Hematopoietic multipotent progenitor cell treated with erythropoietin and hydrocortisone succinate and interleukin-3 and kit ligand, for 4 days (in vitro differentiated cells): ENCODE data around the gene RYR2.
A peak's percentile ranks its signal among the peaks of the same experiment; 100 is the strongest.
"Not testable (repeated sequence)": the region's sequence is repeated elsewhere in the genome, so short reads cannot be mapped to it uniquely, and the experiment has no call there.

Source experiments
- DNase-seq: peaks from one replicate; pipeline ENCODE4 v3.0.0-alpha.2; 2015

The RYR2 gene

DNA sequence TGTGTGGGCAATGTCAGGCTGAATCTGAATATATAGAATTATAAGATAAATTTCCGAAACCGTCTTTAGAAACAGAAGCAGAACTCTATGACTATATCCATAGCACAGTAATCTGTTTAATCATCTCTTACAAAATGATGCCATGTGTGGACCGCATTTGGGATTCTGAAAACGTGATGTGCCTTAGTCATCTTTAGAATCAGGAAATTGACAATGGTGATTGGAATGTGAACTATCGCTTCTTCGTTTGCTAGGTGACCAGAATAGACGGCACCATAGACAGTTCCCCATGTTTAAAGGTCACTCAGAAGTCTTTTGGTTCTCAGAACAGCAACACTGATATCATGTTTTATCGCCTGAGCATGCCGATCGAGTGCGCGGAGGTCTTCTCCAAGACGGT is 548.4 kb downstream of the RYR2 start:
- DNase-seq = no peak

DNA sequence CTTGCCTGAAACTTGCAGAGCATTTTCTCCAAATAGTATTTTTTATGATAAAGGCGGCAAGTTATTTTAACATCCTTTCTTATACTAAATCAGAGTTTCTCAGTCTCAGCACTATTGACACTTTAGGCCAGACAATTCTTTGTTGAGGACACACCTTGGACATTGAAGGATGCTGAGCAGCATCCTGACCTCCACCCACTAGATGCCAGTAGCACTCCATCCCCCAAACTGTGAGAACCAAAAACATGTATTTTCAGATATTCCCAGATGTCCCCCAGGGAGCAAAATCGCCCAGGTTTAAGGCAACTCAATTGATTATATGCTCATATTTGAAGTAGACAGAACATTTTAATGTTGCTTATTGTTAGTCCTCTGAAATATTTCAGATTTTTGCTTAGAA is 549.4 kb downstream of the RYR2 start:
- no peak for DNase-seq

DNA sequence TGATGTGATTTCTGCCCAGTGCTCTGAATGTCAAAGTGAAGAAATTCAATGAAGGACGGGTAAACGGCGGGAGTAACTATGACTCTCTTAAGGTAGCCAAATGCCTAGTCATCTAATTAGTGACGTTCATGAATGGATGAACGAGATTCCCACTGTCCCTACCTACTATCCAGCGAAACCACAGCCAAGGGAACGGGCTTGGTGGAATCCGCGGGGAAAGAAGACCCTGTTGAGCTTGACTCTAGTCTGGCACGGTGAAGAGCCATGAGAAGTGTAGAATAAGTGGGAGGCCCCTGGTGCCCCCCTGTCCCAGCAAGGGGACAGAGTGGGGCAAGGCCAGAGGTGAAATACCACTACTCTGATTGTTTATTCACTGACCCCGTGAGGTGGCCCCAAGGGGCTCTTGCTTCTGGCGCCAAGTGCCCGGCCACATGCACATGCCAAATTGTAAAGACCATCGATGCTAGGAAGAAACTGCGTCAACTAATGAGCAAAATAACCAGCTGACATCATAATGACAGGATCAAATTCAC is 561.1 kb downstream of the RYR2 start:
- not testable (repeated sequence) for DNase-seq

DNA sequence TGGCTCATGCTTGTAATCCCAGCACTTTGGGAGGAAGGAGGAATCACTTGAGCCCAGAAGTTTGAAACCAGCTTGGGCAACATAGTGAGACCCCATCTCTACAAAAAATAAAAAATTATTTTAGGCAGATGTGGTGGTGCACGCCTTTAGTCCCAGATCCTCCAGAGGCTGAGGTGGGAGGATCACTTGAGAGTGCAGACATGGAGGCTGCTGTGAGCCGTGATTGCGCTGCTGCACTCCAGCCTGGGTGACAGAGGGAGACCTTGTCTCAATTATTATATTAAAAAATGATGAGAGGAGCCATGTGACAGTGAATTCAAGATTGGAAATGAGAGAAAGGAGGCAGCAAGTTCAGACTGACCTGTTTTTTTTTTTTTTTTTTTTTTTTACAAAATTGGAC is 566.4 kb downstream of the RYR2 start:
- no peak for DNase-seq

DNA sequence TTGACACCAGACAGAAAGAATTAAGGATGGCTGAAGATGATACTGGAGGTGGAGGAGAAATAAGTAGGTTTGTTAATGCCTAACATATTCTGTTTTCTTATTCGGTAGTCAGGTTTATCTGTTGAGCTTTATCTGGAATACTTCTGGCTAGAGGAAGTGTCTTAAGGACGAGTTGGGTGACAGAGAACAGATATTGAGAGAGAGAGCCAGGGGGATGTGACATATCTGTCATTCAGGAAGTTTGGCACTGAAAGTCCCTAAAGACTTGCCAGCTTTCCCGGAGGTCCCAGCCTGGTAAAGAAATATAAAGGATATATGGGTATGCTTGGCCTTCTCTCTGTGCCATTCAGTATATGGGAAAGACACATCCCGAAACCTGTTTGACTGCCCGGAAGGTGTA is 568.2 kb downstream of the RYR2 start:
- no peak for DNase-seq

DNA sequence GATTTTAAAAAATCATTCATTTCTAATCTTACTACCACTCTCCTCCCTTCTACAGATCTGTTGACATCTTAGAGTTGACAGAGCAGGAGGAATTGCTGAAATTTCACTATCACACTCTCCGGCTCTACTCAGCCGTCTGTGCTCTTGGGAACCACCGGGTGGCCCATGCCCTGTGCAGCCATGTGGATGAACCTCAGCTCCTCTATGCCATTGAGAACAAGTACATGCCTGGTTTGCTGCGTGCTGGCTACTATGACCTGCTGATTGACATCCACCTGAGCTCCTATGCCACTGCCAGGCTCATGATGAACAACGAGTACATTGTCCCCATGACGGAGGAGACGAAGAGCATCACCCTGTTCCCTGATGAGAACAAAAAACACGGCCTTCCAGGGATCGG is 572.0 kb downstream of the RYR2 start:
- no peak for DNase-seq

DNA sequence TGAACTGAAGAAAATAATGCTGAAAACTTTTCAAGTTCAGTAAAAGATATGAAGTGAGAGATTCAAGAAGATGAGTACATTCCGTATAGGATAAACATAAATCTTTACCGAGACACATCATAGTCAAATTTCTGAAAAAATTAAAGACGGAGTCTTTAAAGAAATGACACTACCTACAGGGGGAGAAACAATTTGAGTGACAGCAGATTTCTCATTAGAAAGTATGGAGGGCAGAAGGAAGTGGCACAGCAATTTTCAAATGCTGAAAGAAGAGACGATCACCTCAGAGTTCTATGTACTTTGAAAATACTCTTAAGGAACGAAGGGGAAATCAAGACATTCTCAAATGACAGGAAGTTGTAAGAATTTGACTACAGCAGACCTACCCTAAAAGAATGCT is 577.6 kb downstream of the RYR2 start:
- no peak for DNase-seq

DNA sequence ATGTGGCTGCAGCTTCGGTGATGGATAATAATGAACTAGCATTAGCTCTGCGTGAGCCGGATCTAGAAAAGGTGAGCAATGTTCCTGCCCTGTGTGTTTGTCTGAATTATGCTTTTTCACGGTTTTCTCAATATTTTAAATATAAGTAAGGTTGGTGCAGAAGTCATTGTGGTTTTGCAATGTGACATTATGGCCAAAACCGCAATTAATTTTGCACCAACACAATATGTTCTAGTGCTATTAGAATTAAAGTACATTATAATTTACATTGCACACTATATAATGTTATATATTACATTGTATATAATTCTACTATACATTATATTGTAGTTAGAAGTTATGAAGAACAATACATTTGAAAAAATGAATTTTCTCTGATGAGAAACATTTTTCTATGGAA is 592.9 kb downstream of the RYR2 start:
- DNase-seq = no peak

DNA sequence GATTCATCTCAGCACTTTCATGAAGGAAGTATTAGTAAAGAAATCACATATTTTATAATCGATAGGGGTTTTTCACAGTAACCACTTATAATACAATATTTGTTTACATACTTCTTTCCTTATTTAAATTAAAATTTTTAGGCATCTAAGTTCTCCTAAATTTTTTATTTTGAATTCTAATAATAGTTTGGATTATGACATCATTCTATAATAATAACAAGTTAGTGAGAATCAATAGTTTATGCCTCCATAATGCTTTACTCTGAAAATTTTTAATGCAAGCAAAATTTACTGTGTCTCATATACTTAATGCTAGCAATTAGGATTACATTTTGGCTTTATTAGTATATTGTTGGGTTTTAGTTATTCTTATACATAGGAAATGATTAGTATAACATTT is 596.6 kb downstream of the RYR2 start:
- DNase-seq = no peak

DNA sequence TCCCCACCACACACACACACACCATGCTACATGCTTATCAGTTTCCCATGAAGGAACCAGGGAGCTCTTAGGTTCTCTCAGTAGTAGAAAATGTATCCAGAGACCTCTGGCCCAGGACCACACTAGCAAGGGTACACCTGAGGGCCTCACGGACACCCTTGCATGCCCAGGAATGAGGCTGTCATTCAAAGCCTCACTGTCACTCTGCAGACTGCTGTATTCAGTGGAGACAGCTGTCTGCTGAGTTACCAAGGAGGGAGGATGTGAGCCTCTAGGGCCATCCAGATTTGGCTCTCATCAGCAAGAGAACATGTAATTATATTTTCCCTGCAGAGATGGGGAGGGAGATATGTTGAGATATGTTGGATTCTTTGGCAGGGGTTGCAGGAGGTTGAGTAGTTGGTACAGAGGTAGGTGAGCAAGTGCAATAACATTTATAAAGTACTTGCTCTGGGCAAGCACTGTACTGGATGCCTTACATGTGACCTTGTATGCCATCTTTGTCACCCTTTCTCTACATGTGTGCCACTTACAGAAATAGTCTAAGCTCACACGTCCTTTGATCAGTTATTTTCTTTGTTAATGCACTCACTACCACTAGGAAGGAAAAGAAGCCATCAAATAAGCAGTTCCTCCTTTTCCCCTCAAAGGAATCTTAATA is 598.2 kb downstream of the RYR2 start:
- no peak for DNase-seq

DNA sequence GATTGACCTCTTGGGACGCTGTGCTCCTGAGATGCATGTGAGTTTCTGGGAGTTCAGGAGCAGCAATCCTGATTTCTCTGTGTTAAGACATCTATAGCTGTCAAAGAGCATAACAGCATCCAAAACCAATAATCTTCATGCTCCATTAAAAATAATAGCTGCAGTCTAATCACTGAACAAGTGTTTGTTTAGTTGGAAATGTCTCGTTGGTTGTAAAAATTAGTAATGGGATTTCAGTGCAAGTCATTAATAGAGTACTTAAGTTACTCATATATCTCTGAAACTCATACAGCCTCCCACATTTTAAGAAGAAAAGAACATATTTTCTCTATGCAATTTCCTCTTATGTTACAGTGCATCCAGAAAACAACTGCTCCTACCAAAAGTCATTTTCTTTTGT is 599.0 kb downstream of the RYR2 start:
- no peak for DNase-seq

DNA sequence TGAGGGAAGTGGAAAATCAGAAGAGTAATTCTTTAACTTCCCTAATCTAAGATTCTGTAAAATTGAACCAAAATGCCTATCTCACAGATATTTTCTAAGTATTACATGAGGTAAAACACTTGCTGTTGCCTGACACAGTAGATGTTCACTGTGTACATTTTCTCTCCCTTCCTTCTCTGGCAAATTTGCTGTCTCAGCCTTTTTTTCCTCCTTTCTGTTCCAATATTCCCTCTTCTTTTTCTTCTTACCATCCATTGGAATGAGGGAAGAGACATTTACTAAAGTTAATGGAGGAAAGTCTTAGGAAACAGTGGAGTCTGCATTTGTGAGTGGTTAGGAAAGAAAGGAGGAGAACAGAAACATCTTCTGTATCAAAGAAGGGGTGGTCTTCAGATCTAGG is 608.8 kb downstream of the RYR2 start:
- no peak for DNase-seq

DNA sequence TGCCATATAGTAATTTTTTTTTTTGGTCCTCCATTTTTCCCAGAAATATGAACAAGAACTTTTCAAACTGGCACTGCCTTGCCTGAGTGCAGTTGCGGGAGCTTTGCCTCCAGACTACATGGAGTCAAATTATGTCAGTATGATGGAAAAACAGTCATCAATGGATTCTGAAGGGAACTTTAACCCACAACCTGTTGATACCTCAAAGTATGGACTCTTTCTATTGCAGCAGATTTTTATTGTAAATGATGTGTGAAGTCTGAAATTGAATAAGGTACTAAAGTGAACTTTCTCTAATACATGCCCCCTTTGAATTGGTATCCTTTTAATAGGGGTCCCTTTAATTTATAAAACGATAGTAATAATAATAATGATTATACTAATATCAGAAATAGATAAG is 613.8 kb downstream of the RYR2 start:
- DNase-seq = no peak

DNA sequence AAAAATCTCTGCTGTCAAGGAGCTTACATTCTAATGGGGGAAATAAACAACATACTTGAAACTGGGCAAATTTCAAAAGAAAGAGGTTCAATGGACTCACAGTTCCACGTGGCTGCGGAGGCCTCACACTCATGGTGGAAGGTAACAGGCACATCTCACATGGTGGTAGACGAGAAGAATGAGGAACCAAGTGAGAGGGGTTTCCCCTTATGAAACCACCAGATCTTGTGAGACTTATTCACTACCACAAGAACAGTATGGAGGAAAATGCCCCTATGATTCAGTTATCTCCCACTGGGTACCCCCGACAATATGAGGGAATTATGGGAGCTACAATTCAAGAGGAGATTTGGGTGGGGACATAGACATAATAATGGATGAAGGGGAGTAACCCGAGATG is 622.4 kb downstream of the RYR2 start:
- peak; percentile 4 for DNase-seq

DNA sequence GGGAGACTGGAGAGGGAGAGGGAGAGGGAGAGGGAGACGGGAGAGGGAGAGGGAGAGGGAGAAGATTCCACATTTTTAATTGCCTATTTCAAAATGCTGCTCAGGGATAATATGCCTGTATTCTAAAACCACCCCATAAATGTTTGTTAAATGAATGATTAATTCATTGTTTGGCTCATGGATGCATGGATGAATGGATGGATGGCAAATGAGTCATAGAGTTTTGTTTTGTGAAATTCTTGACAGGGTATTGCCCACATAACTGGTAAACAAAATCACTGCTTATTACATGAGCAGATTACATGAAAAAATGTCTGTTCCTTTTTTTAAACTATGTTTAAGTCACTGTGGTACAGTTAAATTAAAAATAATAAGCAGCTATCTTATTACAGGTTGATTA is 628.3 kb downstream of the RYR2 start:
- no peak for DNase-seq

DNA sequence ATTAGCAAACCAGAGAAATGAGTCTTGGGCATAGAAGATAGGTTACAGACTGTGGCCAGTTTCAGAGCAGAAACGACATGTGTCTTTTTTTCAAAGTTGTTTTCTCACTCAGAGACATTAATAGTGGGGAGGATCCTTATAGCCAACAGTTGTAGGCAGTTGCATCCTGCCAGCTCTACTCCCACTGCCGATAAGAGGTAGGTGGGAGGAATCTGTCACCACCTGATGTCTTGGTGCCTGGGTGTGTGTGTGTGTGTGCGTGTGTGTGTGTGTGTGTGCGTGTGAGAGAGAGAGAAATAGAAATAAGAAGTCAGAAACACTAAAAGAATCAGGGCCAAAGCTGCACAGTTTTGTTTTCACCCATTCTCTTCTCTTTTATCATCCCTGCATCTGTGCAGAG is 629.3 kb downstream of the RYR2 start:
- DNase-seq = no peak

DNA sequence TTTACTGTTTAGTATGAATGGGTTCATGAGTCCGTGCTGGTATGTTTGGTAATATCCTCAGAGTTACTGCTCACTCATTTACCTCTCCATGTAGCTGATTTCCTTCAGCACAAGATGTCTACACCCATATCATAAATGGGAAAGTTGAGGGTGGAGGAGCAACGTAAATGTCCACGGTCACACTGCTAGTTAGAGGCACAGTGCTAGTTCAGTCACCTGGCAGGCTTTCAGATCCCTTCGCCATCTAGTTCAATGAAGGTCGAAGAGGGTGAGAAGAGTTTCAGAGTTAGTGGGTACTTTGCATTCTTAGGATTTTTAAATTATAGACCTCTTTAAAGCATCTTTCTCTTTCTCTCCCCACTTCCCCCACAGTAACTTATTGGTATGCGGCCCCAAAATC is 630.0 kb downstream of the RYR2 start:
- DNase-seq = no peak

DNA sequence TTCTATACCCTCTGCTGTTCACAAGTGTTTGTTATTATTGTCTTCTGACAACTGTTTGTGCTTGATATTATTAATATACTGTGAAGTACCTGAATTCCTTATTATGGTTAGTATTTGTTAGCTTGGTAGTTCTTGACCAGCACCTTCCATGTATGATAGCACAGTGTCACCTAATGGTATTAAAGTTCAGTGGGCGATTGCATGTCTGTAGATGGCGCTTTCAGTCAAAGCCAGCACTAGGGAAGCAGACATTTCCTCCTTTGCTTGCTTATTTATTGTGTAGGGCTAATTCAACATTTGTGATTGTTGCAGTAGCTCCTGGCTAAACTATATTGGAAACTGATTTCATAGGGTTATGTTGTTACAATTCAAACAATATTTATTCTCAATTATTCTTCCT is 630.8 kb downstream of the RYR2 start:
- peak; percentile 41 for DNase-seq

DNA sequence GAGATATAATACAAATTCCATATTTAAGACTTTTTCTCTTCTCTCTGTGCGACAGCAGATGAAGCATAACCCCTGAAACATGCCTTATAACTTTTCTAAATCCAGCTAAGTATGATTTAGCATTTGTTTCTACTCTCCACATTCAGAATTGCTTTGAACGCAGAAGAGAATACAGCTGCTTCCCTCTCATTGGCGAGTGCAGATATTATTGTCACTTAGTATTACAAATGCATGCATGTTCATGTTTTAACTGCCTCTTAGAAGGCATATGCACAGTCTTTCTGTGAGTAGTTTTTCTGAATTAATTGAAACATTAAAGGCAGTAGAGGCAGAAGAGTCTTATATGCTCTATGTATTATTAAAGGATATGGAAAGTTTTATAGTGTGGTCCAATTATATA is 631.6 kb downstream of the RYR2 start:
- DNase-seq = no peak

DNA sequence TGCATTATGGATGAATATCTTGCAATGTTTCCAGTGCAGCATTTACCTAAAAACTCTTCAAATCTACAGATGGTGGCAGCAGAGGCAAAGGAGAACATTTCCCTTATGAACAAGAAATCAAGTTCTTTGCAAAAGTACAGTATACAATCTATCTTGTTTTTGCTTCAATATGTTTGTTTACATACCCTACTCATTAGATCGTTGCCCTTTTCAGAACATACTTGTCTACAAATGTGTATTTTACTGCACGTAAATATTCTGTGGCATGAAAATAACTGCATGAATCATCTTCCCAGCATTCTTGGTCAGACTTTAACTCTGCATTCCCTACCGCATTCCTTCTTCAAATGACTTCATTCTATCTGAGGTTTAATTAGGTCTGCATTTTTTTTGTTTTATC is 636.0 kb downstream of the RYR2 start:
- DNase-seq = peak; percentile 13

DNA sequence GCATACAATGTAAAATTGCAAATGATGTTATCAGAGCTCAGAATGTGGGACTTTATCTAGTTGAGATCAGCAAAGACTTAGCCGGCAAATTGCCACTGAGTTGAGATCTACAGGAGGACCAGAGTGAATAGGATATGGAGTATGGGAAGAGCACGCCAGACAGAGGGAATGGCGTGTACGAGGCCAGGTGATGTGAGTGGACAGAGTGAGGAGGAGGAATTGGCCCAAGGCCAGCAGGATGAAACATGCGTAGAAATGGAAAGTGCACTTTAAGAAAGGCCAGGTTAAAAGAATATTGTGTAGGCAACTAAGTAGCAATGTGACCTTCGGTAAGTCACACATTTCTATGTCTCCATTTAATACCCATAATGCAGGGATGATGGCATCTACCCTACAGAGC is 637.7 kb downstream of the RYR2 start:
- DNase-seq = no peak

DNA sequence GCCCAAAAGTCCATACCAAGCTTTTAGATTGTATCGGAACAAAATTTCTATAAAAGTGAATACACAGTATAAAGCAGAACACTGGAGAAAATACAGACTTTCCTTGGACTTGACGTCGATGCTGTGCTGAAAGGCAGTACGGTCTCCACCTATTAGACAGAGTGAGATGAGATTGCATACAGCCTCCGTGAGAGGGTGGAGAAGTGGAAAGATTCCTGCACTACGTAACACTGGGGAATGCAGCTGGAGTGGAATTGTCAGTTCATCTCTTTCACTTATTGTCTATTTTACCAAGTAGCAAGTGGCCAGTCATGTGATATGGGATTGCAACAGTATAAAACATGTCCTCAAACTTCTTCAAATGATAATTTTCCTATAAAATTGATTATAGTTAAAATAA is 639.2 kb downstream of the RYR2 start:
- DNase-seq = no peak

DNA sequence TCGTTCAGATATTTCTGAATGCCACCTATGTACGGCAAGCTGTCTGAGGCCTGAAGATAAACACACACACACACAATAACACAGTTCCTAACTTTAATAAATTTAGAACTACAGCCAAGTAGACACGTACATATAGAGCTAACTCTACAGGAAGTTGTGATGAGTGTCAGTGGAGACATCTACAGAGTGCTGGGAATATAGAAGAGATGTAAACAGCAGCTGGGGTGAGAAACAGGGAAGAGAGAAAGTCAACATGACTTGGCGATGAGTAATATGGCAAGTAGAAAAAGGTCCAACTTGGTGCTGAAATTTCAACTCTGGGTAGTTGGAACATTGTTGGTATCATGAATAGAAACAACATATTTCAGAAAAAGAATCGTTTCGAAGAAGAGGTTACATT is 642.3 kb downstream of the RYR2 start:
- no peak for DNase-seq

DNA sequence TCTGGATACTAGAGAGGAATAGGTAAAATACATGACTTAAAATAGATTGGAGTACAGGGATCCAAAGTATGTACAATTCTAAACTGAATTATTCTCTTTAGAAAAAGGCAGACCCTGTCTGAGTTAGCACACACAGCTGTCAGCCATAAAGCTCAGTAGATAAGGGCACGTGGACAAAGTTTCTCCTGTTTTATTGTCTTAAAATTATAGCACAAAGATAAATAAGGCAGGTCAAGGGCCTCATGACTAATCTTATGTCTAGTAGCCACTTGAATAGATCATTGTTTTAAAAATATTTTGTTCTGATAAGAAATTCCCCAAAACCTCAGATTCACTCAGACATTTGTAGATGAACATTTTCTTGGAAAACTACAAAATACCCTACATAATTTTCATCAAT is 643.6 kb downstream of the RYR2 start:
- no peak for DNase-seq

DNA sequence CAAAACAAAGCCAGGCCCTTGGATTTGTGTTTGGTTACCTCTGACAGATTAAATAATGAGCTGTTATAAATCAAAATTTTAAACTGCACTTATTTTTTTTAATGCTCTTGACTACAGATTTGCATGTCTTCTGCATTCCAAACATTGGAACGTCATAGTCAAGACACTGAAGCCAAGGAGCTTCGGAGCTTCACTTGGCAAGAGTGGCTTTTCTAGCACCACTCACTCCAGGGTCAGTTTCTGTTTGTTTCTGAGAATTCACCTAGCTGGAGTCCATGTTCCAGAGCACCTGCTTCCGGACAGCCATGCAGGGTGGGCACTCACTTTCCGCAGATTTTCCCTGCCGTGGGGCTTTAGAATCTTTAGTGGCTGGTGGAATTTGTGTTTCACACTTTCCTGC is 645.8 kb downstream of the RYR2 start:
- DNase-seq = no peak

DNA sequence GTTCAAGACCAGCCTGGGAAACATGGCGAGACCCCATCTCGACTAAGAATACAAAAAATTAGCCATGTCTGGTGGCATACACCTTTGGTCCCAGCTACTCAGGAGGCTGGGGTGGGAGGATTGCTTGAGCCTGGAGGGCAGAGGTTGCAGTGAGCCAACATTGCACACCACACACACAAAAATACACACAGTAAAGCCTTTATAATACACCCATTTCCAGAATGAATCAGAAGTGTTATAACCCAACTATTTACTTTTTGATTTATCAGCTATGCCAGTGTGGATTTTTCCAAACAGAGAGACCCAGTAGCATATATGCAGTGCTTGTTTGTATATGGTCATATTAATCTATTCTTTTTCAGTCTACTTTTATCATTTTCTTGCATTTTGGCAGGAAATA is 648.7 kb downstream of the RYR2 start:
- no peak for DNase-seq
